HCT116 (cell line): Measurements from ENCODE around the gene MYLK. TPM values are rescaled to one million over a fixed set of nuclear protein-coding genes. Genes with fewer than 3 reads are reported as not detected.
A peak's percentile ranks its signal among the peaks of the same experiment; 100 is the strongest.

ENCODE experiments used
- ATAC-seq: fragments of 200-7000 bp; cut with Tn5 transposase; 2 replicates; pipeline ENCODE4 v1.9.1; 2020; ENCODE audit warnings: mild to moderate bottlenecking, moderate library complexity
- BruUV-seq: library from RNA; stranded (reverse); fragments of 400-500 nt; replicated peaks from 2 replicates; lab custom pipeline; 2021; lab: Mats Ljungman, UMichigan
- CTCF ChIA-PET: fragments of 300-600 bp; sonication (Branson Sonifier 250); formaldehyde crosslinking; loops from one replicate; lab custom pipeline; 2021; ENCODE audit warnings: antibody characterized with exemption; lab: Charles Lee
- POLR2A ChIA-PET: fragments of 300-600, 350-600 bp; sonication (Branson Sonifier 250); formaldehyde crosslinking; loops from one replicate; lab custom pipeline; 2021; ENCODE audit warnings: antibody characterized with exemption; lab: Charles Lee
- RAD21 ChIA-PET, 2 experiments: fragments of 300-600 bp; sonication (Branson Sonifier 250); formaldehyde crosslinking; loops; one replicate each; lab custom pipeline; 2023; ENCODE audit warnings: low total read pairs in 2 of 2; ENCODE audit not compliant: uncharacterized antibody in 2 of 2, unreplicated experiment in 2 of 2, low non-redundant PET in 1 of 2; lab: Charles Lee
- DNase-seq: peaks from one replicate; pipeline ENCODE4 v3.0.0-alpha.2; 2010; ENCODE audit warnings: low read depth, low spot score
- H2AFZ ChIP-seq: fragments of 200-600 bp; shearing (Covaris generic), sonication (generic); 2 replicates; pipeline ENCODE4 v1.6.1; 2017; ENCODE audit warnings: low read depth, mixed run types, mixed read lengths, antibody characterized with exemption, low read length; ENCODE audit not compliant: poor library complexity, severe bottlenecking
- H3K27ac ChIP-seq: 2 replicates; pipeline ENCODE4 v1.5.1; 2012; ENCODE audit warnings: low read depth, low read length
- H3K27me3 ChIP-seq: fragments of 200-600 bp; sonication (generic); 2 replicates; pipeline ENCODE4 v1.6.1; 2016; ENCODE audit warnings: mixed run types, low read length, mixed read lengths; ENCODE audit not compliant: insufficient read depth
- H3K36me3 ChIP-seq, 2 experiments: fragments of 200-500 bp in 1 of 2; fragments of 200-600 bp in 1 of 2; sonication (Bioruptor generic) in 1 of 2; sonication (generic) in 1 of 2; 2 replicates each; pipeline versions ENCODE4 v1.5.1 to v1.6.1; 2014 to 2016; ENCODE audit warnings: low read length in 2 of 2, inconsistent platforms in 1 of 2, mixed read lengths in 1 of 2, mixed run types in 1 of 2; ENCODE audit not compliant: insufficient read depth in 2 of 2, control insufficient read depth in 1 of 2
- H3K4me1 ChIP-seq, 2 experiments: fragments of 200-600 bp in 1 of 2; sonication (generic) in 1 of 2; 2 replicates each; pipeline versions ENCODE4 v1.5.1 to v1.6.1; 2012 to 2017; ENCODE audit warnings: low read length in 2 of 2, inconsistent platforms in 1 of 2, mild to moderate bottlenecking in 1 of 2, mixed read lengths in 1 of 2, mixed run types in 1 of 2, moderate library complexity in 1 of 2; ENCODE audit not compliant: insufficient read depth in 2 of 2, control insufficient read depth in 1 of 2
- H3K4me2 ChIP-seq: fragments of 200-600 bp; sonication (generic); 2 replicates; pipeline ENCODE4 v1.6.1; 2017; ENCODE audit warnings: mixed run types, low read length, mixed read lengths
- H3K4me3 ChIP-seq, 2 experiments: fragments of 200-600 bp in 1 of 2; sonication (generic) in 1 of 2; replicated peaks in 1 of 2; 2 replicates each; pipeline ENCODE4 v1.5.1; 2011 to 2016; ENCODE audit warnings: low read length in 2 of 2, control low read depth in 1 of 2, low read depth in 1 of 2, mild to moderate bottlenecking in 1 of 2, mixed read lengths in 1 of 2, mixed run types in 1 of 2
- H3K79me2 ChIP-seq: fragments of 200-600 bp; sonication (generic); 2 replicates; pipeline ENCODE4 v1.6.1; 2017; ENCODE audit warnings: mild to moderate bottlenecking, mixed run types, low read length, moderate library complexity, mixed read lengths; ENCODE audit not compliant: insufficient read depth
- H3K9ac ChIP-seq: fragments of 200-600 bp; sonication (generic); 2 replicates; pipeline ENCODE4 v1.6.1; 2016; ENCODE audit warnings: low read length, mixed read lengths
- H3K9me2 ChIP-seq: fragments of 200-600 bp; sonication (generic), shearing (Covaris generic); 2 replicates; pipeline ENCODE4 v1.6.1; 2017; ENCODE audit warnings: mixed run types, mild to moderate bottlenecking, moderate library complexity; ENCODE audit not compliant: insufficient read depth
- H3K9me3 ChIP-seq, 2 experiments: fragments of 200-500 bp in 1 of 2; fragments of 200-600 bp in 1 of 2; sonication (Bioruptor generic) in 1 of 2; sonication (generic) in 1 of 2; 2 replicates each; pipeline ENCODE4 v1.6.1; 2014 to 2017; ENCODE audit warnings: low read length in 2 of 2, mixed read lengths in 2 of 2, inconsistent platforms in 1 of 2, low read depth in 1 of 2, mild to moderate bottlenecking in 1 of 2, mixed run types in 1 of 2, moderate library complexity in 1 of 2; ENCODE audit not compliant: control insufficient read depth in 1 of 2, insufficient read depth in 1 of 2
- H4K20me1 ChIP-seq: fragments of 200-600 bp; sonication (generic), shearing (Covaris generic); 2 replicates; pipeline ENCODE4 v1.6.1; 2017; ENCODE audit warnings: mixed run types, mild to moderate bottlenecking, moderate library complexity; ENCODE audit not compliant: insufficient read depth
- EZH2 ChIP-seq: fragments of 200-600 bp; sonication (generic); IDR thresholded peaks from 2 replicates; pipeline ENCODE4 v1.6.1; 2017; ENCODE audit warnings: antibody characterized with exemption, mixed run types
- REST ChIP-seq: IDR thresholded peaks from 2 replicates; pipeline ENCODE4 v1.6.1; 2012; ENCODE audit warnings: low read depth
- SP1 ChIP-seq: IDR thresholded peaks from 2 replicates; pipeline ENCODE4 v1.6.1; 2012; ENCODE audit warnings: low read depth
- TCF7L2 ChIP-seq: IDR thresholded peaks from 2 replicates; pipeline ENCODE4 v1.7.0; 2011; ENCODE audit warnings: borderline replicate concordance, inconsistent platforms; ENCODE audit not compliant: insufficient read depth, insufficient read length; ENCODE audit errors: extremely low read depth
- YY1 ChIP-seq: IDR thresholded peaks from 2 replicates; pipeline ENCODE4 v1.6.1; 2011; ENCODE audit warnings: low read length, low read depth, moderate library complexity, mild to moderate bottlenecking; ENCODE audit not compliant: insufficient replicate concordance; ENCODE audit errors: extremely low read depth
- ZFX ChIP-seq: fragments of 450-650 bp; IDR thresholded peaks from 2 replicates; pipeline ENCODE4 v1.6.1; 2017
- ZNF274 ChIP-seq: fragments of 200-500 bp; sonication (Bioruptor generic); IDR thresholded peaks from 2 replicates; pipeline ENCODE4 v1.6.1; 2014; ENCODE audit warnings: mild to moderate bottlenecking, low read depth, low read length, inconsistent platforms
- intact Hi-C: fragments of 100-400 bp; cut with micrococcal nuclease; formaldehyde crosslinking; loops from 2 replicates; pipeline ENCODE4 v1.10.0; 2022
- total RNA-seq: library from RNA; stranded (reverse); gene quantifications from one replicate; pipeline ENCODE4 v1.2.1, GENCODE V29; 2021; ENCODE audit not compliant: unreplicated experiment
- TF ChIP-seq, protein P1 (sequence below), 3 experiments: fragments of 200-600 bp in 1 of 3; sonication (generic) in 1 of 3; IDR thresholded peaks in 2 of 3; conservative IDR thresholded peaks in 1 of 3; 2 replicates each; pipeline ENCODE4 v1.5.1; 2012 to 2017; ENCODE audit warnings: low read depth in 2 of 3, low read length in 2 of 3, antibody characterized with exemption in 1 of 3, borderline replicate concordance in 1 of 3, control low read depth in 1 of 3, mild to moderate bottlenecking in 1 of 3, mixed read lengths in 1 of 3, mixed run types in 1 of 3, moderate library complexity in 1 of 3; ENCODE audit not compliant: insufficient read depth in 1 of 3
- TF ChIP-seq, protein P2 (sequence below): IDR thresholded peaks from 2 replicates; pipeline ENCODE4 v1.6.1; 2012

The MYLK gene
- total RNA-seq, 1 experiment from 2014 or later: 3.8 TPM

DNA sequence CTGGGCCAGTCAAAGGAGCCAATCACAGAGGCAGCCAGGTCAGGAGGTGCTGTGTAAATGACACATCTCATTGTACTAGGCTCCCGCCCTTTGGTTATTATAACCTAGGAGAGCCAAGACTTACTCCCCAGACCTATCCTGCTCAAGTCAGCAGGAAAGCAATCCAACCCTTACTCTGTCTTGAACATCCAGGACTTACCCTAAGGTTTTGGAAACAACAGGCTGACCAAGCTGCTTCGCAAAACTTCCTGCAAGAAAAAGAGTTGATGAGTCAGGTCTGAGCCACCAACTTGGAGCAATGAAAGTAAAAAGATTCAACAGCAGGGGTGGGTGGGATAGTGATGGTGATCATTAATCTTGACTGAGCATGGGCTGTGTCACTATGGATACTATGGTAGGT lies 144.4 kb downstream of the MYLK start:
- no peak for DNase-seq
- H3K27ac ChIP-seq: no peak overlapping the region

More for the DNA sequence above, 144.4 kb downstream of the MYLK start:
- POLR2A ChIA-PET: no interaction called here
- TF ChIP-seq TCF7L2 (no peak), ZFX (no peak), ZNF274 (no peak), EZH2 (no peak), YY1 (no peak), REST (no peak), SP1 (no peak)
- TF ChIP-seq, protein P1, sequence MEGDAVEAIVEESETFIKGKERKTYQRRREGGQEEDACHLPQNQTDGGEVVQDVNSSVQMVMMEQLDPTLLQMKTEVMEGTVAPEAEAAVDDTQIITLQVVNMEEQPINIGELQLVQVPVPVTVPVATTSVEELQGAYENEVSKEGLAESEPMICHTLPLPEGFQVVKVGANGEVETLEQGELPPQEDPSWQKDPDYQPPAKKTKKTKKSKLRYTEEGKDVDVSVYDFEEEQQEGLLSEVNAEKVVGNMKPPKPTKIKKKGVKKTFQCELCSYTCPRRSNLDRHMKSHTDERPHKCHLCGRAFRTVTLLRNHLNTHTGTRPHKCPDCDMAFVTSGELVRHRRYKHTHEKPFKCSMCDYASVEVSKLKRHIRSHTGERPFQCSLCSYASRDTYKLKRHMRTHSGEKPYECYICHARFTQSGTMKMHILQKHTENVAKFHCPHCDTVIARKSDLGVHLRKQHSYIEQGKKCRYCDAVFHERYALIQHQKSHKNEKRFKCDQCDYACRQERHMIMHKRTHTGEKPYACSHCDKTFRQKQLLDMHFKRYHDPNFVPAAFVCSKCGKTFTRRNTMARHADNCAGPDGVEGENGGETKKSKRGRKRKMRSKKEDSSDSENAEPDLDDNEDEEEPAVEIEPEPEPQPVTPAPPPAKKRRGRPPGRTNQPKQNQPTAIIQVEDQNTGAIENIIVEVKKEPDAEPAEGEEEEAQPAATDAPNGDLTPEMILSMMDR (IDR thresholded peaks at IDR 0.05 in 2 of 3, conservative IDR thresholded peaks at IDR 0.05 in 1 of 3; ENCODE audit: borderline replicate concordance in 1 of 3, insufficient read depth in 1 of 3, low read depth in 2 of 3, low read length in 2 of 3): no peak
- TF ChIP-seq, protein P2, sequence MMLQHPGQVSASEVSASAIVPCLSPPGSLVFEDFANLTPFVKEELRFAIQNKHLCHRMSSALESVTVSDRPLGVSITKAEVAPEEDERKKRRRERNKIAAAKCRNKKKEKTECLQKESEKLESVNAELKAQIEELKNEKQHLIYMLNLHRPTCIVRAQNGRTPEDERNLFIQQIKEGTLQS: no peak
- Histone ChIP-seq H3K4me3 (no peak overlapping the region), H3K9me3 (no peaks in the 10 kb centered on the region), H4K20me1 (no peaks in the 10 kb centered on the region), H3K27me3 (no peaks in the 10 kb centered on the region), H3K36me3 (no peaks in the 10 kb centered on the region), H3K9ac (no peak overlapping the region), H3K4me2 (peak overlapping the region; percentile 2; the same call in 1 of the 2 replicates), H3K9me2 (no peaks in the 10 kb centered on the region), H2AFZ (no peak overlapping the region), H3K79me2 (no peaks in the 10 kb centered on the region), H3K4me1 (peaks cover 0 to 11% of the 10 kb centered on the region in 2 experiments; a peak in 2 of 4 replicates)
- CTCF ChIA-PET: interaction anchor here (1.1 to 2.4 kb wide), 2 partner anchors 16 to 87 kb away, joined by 4 to 11 read pairs; no protein-coding TSS in a partner anchor
- ATAC-seq: no peak
- RAD21 ChIA-PET: no interaction called here
- BruUV-seq: no TSS peak
- intact Hi-C loops: no loop called here
